ENCODE data around the gene TASOR2.

The TASOR2 gene

DNA sequence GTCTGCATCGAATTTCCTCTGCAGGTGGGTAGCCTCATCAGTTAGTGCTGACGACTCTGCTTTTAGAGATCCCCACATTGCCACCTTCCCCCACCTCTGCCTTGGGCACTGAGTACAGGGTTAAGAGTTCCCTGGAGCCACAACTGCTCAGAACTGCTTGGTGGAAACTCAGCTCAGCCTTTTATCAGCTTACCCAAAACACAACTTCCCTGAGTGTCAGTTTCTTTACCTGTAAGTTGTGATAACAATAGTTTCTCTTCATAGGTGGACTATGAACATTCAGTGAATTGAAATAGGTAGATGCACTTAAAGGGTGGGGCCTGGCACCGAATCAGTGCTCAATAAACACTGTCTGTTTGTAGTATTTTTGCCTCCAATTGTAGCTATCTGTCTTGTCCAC, 29.5 kb upstream of the TASOR2 start:
- no peak for DNase-seq (ENCODE audit: low read depth in 2 of 2)

DNA sequence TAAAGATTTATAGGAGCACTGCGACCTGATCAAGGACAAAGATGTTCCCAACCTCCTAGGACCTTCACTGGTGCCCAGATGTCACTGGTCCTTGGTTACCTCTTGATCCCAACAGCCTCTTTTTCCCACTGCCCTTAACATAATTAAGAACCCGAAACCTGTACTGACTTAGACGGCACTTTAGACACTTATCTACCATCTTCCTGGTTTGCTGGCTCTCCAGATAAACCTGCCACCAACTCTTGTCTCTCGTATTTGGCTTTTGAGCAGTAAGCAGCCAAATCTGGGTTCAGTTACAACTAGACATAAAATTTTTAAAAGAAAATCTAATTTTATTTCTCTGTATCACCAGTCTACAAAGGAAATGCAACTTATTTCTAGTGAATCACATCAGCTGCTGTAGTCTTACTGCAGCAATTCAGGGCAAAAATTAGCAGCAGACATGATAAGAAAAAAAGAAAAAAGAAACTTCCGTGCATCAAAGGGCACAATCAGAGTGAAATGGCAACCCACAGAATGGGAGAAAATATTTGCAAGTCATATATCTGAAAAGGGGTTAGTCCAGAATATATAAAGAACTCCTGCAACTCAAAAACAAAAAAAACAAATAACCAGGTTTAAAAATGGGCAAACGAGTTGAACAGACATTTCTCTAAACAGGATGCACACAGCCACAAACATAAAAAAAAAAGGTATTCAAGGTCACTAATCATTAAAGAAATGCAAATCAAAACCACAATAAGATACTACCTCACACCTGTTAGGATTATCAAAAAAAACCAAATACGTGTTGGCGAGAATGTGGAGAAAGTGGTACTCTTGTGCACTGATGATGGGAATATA, 27.7 kb upstream of the TASOR2 start:
- DNase-seq (ENCODE audit: low read depth in 2 of 2): no peak

DNA sequence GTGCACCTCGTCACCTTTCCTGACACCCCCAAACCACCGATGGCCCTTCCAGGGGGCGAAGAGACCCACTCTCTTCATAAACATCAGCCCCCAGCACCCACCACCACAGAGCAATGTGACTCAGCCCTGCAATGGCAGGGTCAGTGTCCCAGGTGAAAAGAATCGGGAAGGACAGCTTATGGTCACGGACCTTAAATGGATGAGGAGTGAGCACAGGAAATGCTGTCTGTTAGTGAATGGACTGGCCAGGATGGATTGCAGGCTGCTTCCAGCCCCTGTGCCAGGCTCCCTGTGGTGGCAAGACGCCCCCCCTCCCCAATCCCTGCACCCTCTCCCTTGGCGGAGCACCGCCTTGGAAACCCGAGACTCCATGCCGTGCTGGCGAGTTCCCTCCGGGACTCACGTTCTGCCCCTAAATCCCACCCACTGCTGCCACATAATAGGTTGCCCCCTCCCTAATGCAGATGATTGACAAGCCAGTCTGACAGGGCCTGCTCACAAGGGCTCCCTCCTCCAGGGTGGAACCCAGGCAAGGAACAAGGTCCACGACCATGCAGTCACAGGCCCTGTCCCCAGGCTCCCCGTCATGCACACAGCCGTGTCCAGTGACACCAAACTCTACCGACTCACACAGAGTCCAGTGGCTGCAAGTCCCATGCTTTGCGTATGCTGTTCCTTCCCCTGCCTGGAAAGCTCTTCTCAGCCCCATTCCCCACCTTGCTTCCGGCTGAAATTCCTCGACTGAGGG, 25.6 kb upstream of the TASOR2 start:
- no peak for DNase-seq (ENCODE audit: low read depth in 2 of 2)

DNA sequence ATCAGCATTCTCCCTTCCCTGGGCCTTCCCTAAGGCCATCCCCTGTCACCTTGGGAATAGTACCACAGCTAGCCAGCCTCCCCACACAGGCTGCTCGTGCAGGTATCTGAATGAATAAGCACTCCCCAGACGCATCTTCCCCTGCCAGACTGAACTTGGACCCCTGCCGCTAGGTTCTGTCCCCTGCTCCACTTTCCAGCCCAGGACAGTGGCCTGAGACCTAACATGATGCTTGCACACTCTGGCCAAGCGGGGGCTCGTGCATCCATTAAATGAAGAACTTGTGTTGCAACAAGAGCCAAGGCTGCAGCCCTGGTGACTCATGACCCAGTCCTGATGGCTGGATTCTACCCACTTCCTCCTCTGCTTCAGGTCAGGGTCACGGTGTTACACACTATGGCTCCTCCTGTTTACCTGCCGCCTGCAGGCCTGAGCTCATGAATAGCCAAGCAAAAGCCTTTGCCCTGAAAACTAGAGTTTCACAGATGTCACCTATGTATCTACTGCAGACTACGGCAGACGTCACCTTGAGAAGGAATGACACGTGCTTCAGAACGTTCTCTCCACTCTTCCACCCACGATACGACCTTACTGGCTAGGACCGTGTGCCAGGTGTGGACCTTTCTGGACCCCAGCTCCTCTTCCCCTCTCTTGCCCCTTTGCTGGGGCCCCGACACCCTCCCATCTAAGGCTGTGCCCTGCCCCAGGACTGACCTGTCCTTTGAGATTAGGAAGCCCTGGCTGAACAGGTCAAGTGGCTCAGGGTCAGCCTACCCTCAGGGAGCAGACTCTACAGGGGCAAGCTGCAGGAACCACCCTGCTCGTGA, 24.7 kb upstream of the TASOR2 start:
- no peak for DNase-seq (ENCODE audit: low read depth in 2 of 2)

DNA sequence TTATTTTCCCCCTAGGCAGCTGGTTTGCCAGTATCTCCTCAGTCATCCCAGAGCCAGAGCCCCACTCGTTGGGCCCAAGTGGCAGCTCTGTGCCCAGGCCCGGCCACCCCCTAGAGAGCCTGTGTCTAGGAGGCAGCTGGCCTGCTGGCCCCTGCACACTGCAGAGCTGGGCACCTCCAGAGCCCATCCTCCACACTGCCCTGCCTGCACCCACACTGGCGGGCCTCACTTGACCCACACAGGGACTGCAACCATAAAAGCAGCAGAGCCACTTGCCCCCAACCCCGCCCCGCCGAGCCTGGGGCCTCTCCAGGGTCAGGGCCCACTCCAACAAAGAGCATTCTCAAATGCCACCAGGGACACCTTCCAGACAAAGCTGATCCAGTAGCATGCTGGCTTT, 23.6 kb upstream of the TASOR2 start:
- no peak for DNase-seq (ENCODE audit: low read depth in 2 of 2)

DNA sequence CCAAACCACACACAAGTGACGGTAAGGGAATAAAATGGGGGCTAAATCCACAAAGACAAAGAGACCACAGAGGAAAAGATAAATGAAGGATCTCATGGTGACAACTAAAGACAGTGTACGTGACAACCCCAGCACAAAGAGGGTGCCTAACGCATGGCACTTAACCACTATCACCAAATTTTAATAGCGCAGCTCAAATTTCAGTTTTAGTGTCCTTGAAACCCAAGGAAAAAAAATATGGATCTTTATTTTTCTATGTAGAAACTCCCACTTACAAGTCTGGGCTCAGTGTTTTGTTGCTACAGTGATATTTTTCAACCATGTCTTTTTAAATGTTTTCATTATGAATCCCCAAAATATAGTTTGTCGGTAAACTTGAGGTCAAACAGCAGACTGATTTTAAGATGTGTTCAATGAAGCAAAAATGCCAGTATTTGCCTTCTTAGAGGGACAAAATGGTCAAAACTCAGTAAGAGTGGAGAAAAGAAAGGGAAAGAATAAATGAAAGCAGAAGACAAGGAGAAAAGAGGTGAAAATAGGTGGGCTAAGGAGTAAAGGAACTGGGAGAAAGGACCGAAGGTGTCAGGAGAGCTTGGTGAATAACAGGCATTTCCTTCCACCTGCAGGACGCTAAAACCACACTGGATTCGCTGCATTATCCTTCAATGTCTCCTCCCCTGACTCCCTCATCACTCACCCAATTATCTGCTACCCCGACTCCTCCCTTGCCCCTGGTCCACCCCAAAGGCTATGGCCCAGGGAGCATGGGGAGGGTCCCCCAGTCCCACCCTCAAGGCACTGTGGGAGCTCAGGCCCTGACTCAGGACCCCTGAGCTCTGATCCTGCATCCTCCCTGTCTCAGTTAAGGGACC, 21.7 kb upstream of the TASOR2 start:
- no peak for DNase-seq (ENCODE audit: low read depth in 2 of 2)

DNA sequence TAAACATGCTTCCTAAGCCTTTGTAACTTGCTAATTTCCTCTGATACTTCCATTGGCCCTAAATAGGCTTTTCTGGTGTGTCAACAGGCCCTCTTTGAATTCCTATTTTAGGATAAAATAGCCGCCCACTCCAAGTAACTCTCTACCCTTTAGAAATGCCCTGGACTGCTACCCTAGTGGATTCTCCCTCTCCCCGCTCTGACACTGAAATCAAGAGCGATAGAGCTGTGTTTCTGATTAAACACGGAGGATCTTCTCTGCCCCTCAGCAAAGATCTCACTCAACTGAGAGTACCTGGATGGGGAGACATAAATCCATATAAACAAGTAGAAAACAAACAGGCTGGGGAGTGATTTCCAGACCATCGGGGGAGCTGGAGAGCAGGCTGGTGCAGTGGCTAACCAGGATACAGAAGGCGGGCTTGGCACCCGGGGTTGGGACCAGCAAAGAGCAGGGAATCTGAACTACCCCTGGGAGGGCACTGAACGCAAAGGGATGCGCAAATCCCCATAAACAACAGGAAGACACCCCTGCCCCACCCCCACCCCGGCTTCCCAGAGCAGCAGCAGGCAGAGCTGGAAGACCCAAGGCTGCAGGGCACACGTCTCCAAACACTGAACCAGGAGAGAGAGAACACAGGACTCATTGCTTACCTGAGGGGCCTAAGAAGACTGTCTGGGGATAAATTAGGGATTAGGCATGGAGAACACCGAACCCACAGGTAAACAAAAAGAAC, 20.8 kb upstream of the TASOR2 start:
- DNase-seq (ENCODE audit: low read depth in 2 of 2): no peak

DNA sequence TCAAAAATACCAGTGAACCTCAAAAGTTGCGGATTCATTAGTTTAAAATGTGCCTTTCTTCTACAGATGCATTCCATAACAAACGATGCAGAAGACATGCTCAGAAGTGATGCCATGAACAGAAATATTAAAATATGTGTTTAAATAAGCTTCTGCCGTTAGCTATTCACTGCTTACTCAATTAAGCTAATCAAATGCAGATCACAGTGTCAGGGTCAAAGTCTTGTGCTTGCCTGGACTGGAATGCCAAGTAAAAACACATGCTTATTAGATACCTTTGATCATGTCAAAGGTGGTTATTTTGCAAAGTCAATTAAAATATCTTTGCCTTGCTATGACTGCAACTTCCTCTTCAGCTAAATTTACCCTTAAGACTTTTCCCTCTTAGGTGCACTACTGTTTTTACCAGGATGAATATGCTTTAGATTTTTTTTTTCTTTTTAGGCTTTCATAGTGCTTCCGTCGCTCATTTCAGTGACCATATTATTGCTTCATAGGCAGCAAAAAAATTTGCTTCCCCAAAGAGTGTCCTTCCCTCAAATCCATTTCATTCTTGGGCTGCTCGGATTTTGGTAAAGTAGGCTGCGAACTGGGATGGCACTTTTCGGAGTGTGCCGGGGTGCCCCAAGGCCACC, 19.1 kb upstream of the TASOR2 start:
- DNase-seq (ENCODE audit: low read depth in 2 of 2): no peak

DNA sequence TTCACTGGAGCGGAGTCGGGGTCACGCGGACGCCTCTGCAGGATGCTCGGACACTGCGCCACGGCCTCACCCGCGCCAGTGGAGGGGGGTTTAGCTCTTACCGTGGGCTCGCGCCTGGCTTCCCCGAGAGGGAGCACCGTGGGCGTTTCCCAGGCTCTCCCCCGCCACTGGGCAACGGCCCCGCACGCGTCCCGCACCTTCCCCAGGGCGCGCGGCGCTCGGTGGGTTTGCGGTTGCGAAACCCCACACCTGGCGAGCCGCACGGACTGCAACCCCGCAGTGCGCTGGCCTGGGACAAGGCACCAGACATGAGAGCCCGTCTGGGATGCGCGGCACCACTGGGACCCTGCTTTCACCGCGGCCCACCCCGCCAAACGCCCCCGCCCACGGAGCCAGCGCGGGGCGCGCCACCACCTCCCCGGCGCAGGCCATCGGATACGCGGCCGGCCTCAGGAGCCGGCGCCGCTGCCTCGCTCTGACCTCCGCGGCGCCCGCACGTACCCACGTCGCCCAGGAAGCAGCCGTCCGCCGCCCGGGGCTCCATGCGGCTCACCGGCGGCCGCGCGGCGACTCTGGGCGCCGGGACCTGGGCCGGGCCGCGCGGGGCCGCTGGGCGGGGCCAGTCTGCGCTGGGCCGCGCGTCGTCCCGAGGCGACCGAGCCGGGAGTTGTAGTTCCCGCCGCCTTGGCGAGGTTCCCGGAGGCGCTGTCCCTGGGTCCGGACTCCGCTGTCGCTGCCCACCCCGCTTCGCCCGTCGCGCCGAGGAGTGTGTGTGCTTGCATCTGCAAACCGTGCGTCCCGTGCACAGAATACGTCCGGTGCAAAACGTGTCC, 18.4 kb upstream of the TASOR2 start, which contains the start of gene ASB13:
Gene ASB13 (minus strand): TSS at position 588 of the 833 bp plus-strand sequence. CDS start 44 bp downstream, at position 544.
- peak; percentile 13 to 32 for DNase-seq (ENCODE audit: low read depth in 2 of 2)

DNA sequence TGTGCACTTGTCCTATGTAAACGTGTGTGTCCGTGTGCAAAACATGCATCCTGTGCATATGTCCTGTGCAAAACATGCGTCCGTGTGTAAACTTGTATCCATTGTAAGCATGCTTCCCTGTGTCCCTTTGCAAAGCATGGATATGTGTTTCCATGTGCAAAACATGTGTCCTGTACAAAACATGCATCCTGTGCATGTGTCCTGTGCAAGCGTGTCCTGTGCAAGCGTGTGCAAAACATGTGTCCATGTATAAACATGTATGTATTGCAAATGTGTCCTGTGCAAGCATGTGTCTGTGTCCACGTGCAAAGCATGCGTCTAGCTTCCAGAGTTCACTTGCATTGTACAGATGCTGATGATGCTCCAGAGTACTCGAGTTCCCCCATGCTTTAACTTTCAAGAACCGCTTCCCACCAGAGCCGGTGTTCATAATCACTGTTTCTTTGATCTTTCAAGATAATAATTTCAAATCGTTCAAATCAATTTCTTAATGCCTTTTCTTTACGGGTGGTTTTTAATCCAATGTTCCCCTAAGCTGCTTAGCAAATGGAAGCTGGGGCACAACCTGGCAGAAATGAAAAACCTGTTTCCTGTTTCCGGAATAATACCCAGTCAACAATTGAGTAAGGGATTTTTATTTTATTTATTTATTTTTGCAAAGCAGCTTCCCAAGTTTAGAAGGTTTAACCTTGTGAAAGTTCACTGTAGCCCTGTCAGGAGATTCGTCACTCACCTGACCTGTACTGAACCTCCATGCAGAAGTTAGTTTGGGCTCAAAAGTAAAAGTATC, 17.6 kb upstream of the TASOR2 start:
- no peak for DNase-seq (ENCODE audit: low read depth in 2 of 2)

DNA sequence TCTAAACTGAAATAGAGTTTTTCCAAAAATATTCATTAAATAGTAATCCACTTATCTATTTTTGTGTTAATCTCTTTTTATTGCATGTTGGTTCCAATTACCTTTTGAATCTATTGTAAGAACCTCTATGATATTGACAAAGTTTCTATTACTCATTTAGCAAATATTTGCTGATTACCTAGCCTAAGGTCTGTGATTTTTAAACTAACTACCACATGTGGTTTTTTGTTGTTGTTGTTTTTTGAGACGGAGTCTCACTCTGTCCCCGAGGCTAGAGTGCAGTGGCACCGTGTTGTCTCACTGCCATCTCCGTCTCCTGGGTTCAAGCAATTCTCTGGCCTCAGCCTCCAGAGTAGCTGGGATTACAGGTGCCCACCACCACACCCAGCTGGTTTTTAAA, 16.2 kb upstream of the TASOR2 start:
- DNase-seq (ENCODE audit: low read depth in 2 of 2): no peak

DNA sequence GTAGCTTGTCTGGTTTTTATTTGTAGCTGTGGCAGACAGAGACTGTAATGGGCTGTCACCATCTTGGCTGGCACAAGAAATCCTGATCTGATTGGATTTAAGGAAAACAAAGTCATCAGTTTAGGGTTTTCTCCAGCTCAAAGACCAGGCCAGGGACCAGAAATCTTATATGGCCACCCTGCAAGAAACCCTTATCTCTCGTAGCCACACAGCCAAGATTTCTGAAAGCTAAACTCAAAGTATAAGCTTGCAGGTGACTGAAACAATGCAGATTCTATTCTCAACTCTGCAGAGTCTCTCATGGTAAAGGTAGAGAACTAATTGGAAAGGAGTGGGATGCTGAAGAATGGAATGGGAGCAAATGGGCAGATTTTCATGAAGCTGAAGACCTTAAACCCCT, 15.0 kb upstream of the TASOR2 start:
- no peak for DNase-seq (ENCODE audit: low read depth in 2 of 2)

DNA sequence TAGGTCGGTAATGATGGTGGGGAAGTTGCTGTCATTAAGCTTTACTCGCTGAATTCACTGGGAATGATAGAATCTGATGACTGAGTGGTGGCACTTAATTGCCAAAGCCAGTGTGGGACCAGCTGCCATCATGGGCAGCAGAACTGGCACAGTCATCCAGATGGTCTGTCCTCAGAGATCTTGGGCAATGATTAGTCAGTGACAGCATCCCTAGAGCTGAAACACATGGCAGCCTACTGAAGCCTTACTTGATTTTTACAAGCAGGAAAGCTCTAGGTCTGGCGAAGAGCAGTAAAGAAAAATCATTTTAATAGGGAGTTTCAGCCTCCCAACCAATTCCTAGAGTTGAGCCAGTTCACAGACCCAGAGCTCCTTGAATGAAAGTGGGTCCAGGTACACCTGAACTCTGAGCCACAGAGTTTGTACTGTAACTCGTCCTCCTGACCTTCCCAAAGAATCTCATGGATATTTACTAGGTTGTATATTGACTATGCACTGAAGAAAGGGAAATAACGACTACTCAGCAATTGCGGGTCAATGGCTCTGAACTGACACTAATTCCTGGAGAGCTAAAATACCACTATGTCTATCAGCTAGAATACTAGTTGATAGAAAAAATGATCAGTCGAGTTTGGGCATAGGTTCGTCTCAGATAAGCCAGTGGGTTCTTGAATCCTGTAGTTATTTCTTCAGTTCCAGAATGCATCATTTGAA, 13.8 kb upstream of the TASOR2 start:
- no peak for DNase-seq (ENCODE audit: low read depth in 2 of 2)

DNA sequence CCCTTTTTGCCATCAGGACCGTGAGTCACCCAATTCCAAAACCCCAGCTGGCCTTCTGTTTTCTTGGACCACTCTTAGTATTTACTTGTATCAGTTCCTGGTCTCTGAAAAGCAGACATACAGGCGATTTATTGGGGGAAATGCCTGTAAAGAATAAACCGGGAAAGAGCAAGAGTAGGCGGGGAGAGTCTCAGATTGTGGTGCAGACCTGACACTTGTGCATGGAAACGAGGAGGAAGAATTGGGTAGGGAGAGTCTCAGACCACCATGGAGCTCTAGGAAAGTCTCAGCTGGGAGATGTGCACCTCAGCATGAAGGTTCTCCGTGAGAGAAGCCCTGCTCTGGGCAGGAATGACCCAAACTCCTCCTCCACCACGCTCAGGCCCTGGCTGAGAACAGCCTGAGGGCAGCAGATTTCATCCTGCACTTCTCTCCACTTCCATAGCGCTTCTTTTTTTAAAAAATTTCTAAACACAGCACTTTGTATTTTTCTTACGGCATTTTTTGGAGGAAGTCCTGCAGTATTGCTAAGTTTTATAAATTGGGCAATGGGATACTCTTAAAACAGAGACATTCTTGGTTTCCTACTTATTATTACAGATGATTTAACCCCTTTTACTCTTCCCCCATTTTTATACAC, 6.1 kb upstream of the TASOR2 start:
- DNase-seq (ENCODE audit: low read depth in 2 of 2): no peak

DNA sequence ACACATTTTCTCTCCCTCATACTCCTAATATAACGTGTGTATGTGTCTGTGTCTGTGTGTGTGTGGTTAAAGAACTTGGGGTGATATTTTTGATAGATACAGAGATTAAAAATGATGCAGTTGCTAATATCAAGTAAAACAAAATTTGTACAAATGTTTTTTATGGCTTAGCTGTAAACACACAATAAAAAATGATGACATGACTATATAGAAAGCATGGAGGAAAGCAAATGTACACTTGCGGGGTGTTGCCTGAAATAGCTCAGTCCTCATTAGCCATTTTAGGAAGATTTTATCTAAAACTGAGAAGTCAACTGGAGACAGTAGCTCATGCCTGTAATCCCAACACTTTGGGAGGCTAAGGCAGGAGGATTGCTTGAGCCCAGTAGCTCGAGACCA, 5.6 kb upstream of the TASOR2 start:
- no peak for DNase-seq (ENCODE audit: low read depth in 2 of 2)

DNA sequence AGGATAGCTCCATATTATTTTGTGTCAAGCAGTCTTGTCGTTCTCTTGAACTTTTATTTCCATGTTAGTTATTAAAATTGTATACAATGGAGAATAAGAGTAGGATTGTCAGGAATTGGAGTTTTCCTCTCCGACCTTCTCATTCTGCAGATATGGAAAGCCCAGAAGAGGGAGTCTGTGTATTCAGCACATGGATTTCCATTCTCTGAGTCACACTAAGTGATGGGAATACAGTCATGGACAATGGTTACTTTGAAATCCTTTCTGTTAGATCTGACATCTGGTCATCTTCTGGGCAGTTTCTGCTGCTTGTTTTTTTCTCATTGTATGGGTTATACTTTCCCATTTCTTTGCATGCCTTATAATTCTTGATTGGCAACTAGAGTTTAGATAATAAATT, 5.0 kb upstream of the TASOR2 start:
- no peak for DNase-seq (ENCODE audit: low read depth in 2 of 2)

DNA sequence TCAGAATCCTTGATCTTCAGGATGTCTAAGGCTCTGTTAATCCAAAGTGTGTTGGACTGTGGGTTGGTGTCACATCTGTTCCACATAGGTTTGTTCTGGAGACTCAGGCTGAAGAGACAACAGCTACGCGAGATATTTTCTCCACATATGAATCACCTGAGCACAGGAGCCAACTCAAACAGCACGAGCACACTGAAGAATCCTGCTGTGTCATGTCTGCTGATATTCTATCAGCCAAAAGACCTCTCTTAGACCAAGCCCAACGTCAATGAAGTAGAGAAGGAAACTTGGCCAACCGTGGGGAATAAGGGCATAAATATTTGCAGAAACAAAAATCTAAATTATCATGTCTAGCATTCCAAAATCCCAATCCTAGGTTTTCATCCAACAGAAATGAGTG, 2.7 kb upstream of the TASOR2 start:
- DNase-seq (ENCODE audit: low read depth in 2 of 2): no peak

Data from activated CD4-positive, alpha-beta T cell treated with anti-CD3 and anti-CD28 coated beads for 24 hours (primary cell).